Activated CD4-positive, alpha-beta T cell treated with anti-CD3 and anti-CD28 coated beads, Interleukin-2, Interleukin-4, amounts not matched to agents 100 ng/mL and 50 ng/mL, durations not matched to agents 16 hours and 8 hours (primary cell): ENCODE results near the gene PIH1D1.

Source experiments
- DNase-seq: peaks from one replicate; pipeline ENCODE4 v3.0.0-alpha.2; 2020; ENCODE audit warnings: low spot score

Gene PIH1D1

DNA sequence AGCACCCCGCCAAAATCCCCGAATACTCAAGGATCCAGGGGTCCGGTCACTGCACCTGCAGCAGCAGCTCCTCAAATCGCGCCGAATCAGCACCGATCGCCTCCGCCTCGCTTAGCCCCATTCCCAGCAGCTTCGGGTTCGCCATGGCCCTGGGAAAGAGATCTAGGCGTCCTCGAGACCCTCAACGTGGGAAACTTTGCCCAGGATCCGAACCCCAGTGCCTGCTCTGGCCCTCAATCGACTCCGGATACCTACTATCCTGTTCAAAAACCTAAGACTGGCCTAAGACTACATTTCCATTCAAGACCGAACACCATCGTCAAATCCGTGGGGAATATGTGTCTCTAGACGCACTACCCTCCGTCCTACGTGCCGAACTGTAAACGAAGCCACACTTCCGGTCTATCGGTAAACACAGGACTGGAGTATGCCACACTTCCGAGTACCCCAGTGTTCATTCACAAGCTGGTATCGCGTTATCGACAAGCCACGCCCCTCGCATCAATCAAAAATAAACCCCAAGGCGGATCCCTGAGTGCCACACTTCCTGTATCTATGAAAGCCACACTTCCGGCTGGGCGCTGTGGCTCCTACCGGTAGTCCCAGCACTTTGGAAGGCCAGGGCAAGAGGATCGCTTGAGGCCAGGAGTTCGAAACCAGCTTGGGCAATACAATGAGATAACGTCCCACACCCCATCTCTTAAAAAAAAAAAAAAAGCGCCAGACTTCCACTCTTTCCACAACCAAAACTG, at the start of gene PIH1D1:
Gene PIH1D1, minus strand, starts transcription at position 385 of the 752 bp plus-strand sequence. Its CDS starts 240 bp downstream, at position 145.
- DNase-seq: peak; percentile 99

DNA sequence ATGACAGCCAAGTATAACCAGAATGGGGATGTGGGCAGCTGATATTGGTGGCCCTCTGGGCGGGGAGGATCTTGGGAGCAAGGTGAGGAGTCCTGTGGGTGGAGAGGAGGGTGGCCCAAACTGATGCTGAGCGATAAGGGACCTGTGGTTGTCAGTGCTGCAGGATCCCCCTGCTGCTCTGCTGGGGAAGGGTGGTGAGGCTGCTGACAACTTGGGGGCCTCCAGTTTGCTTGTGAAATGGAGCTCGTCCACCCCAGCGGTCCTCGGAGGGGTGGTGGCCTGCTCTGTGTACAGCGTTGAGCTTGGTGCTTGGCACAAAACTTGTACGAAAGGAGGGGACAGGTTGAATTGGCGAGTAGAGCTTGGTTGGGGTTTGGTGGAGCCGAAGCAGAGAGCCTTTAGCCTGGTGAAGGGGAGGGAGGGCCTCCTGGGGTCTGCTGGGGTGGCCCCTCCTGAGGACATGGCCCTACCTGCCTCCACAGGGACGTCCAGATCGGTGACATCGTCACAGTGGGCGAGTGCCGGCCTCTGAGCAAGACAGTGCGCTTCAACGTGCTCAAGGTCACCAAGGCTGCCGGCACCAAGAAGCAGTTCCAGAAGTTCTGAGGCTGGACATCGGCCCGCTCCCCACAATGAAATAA, 47.5 kb upstream of the PIH1D1 start:
- DNase-seq: no peak

DNA sequence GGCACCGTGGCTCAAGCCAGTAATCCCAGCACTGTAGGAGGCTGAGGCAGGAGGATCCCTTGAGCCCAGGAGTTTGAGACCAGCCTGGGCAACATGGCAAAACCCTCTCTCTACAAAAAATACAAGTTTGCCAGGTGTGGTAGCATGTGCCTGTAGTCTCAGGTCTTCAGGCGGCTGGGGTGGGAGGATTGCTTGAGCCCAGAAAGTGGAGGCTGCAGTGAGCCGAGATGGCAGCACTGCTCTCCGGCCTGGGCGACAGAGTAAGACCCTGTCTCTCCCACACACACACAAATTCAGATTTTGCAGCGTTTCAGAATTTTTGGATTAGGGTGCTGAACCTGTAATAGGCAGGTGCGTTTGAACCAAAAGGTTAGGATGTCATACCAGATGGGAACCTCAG, 46.9 kb upstream of the PIH1D1 start:
- no peak for DNase-seq

DNA sequence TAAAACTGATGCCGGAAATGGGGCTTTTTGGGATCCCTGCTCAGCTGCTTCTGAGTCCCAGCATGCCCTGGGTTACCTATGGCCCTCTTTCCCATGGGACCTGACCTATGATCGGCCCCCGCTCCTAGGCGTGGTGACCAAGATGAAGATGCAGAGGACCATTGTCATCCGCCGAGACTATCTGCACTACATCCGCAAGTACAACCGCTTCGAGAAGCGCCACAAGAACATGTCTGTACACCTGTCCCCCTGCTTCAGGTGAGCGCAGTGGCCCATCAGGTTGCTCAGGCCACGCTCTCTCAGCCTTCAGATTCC, 46.1 kb upstream of the PIH1D1 start:
- no peak for DNase-seq

DNA sequence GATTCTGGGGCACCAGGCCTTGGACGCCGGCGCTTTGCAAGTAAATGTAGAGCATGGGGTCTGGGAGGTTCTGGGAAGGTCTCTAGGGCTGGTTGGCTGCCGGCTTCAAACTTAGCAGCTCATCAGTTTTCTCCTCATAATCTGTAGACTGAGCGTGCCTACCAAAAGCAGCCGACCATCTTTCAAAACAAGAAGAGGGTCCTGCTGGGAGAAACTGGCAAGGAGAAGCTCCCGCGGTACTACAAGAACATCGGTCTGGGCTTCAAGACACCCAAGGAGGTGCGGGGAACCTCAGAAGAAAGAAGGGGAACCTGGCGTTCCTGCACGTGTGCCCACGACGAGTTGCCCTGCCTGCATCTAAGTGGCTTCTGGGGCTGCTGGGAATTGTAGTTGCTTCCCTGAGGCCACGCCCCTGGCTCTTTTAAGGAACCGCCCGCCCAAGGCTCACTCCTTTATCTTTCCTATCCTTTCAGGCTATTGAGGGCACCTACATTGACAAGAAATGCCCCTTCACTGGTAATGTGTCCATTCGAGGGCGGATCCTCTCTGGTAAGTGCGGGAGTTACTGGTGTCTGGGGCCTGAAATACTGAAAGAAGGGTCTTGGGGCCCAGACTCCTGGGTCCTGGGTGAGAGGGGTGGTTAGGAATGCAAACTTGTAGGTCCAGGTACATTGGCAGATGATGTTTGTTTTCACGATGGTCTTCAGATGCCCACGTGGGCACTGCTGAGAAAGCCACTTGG, 45.6 kb upstream of the PIH1D1 start:
- peak; percentile 77 for DNase-seq

DNA sequence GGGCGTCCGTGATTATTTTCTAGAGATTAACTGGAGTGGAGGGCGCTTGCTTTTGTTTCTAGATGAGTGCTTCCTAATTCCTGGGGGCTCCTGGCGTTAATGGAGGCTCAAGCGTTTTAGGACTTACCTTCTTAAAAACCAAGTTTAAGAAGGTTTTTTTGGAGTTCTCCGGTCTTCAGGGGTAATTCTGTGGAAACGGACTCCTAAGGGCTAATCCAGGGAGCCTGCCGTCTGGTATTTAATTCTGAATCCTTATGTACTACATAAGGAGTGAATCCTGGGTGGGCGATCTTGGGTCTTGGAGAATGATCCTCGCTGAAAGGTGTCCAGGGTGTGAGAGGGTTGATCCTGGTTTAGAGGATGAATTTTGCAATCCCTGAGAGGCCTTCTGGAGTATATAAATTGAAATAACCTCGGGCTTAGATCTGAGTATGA, 45.0 kb upstream of the PIH1D1 start:
- DNase-seq: no peak

DNA sequence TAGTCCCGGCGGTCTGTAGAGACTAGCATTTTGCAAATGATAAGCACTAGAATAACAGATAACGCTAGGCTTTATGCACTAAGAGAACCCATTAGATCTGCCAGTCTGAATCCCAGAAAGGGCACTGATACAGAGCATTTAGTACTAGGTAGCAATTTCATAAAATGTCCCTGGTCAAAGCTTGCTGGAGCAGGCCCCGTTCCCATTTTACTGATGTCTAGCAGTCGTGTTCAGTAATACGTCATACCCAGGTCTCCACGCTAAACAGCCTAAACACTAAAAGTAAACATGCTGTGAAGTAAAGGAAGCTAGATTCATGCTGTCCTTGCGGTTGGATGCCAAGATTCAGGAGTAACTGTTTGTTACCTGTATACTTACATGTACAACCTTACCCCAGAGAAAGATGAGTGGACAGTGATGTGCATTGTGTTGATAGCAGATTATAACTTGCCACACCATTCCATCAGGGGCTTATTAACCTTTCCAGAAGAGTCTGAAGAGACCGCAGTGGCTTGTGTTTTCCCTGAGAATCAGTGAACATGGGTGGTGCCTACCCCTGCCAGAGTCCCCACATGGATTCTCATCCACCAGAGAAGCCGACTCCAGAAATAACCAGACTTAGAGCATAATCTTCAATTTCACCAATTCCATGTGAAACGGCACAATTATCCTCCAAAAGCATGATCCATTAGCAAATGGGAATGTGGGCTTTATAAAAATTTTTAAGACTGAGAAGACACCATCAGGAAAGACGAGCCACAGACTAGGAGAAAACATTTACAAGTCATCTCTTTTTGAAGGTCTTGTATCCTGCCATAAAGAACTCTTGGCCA, 41.2 kb upstream of the PIH1D1 start:
- DNase-seq: no peak

DNA sequence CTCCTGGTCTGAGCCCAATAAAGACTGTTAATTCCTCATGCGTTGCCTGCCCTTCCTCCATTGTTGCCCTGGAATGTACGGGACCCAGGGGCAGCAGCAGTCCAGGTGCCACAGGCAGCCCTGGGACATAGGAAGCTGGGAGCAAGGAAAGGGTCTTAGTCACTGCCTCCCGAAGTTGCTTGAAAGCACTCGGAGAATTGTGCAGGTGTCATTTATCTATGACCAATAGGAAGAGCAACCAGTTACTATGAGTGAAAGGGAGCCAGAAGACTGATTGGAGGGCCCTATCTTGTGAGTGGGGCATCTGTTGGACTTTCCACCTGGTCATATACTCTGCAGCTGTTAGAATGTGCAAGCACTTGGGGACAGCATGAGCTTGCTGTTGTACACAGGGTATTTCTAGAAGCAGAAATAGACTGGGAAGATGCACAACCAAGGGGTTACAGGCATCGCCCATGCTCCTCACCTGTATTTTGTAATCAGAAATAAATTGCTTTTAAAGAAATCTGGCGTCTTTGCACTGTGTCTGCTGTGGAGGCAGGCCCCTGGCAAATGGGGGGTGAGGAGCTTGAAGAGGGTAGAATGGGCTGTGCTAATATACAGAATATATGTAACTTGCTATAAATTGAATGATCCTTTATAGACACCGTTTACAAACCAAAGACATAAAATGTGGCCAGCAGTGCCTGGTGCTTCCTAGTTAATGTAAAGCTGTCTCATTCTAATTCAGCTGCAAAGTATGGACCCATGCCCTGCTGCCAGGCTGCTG, 40.4 kb upstream of the PIH1D1 start:
- no peak for DNase-seq

DNA sequence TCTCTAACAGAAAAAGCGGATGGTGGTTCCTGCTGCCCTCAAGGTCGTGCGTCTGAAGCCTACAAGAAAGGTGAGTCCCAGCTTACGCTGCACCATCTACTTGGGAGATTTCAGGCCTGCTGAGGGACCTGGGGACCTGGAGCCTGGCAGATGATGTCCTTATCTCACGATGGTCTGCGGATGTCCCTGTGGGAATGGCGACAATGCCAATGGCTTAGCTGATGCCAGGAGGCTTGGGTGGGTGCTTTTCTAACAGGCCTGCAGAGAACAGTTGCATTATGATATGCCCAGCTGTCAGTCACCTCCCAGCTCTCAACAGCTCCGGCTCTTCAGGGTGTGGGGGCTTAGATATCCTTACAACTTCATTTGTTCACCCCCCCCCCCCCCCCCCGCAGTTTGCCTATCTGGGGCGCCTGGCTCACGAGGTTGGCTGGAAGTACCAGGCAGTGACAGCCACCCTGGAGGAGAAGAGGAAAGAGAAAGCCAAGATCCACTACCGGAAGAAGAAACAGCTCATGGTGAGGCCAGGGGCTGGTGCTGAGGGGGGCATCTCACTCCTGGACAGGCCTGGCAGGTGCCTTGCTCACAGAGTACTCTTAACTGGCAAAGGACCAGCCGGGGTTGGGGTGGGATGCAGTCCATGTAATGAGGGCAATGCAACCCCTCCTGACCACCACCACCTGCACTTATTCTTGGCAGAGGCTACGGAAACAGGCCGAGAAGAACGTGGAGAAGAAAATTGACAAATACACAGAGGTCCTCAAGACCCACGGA, 39.6 kb upstream of the PIH1D1 start:
- no peak for DNase-seq

DNA sequence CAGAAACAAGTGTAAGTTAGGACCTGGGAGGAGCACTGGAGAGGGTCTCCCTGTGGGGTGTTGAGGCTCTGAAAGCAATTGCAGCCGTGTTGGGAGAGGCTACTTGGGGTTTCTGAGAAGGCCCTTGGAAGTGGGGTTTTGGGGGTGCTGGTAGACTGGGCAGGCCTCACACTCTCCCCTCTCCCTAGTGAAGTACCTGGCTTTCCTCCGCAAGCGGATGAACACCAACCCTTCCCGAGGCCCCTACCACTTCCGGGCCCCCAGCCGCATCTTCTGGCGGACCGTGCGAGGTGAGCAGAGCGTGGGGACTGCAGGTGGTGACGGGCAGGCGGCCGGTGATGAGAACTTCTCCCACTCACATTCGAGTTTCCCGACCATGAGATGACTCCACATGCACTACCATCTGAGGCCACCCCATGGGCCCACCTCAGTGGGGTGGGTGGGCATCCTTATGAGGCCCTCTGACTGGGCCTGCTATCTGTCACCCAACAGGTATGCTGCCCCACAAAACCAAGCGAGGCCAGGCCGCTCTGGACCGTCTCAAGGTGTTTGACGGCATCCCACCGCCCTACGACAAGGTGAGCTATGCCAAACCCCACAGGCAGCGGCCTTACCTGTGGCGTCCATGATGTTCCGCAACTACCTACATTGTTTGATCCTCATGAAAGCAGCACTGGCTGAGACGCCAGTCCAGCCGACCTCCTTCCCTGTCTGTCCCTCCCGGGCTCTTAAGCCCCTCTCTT, 38.8 kb upstream of the PIH1D1 start:
- no peak for DNase-seq

DNA sequence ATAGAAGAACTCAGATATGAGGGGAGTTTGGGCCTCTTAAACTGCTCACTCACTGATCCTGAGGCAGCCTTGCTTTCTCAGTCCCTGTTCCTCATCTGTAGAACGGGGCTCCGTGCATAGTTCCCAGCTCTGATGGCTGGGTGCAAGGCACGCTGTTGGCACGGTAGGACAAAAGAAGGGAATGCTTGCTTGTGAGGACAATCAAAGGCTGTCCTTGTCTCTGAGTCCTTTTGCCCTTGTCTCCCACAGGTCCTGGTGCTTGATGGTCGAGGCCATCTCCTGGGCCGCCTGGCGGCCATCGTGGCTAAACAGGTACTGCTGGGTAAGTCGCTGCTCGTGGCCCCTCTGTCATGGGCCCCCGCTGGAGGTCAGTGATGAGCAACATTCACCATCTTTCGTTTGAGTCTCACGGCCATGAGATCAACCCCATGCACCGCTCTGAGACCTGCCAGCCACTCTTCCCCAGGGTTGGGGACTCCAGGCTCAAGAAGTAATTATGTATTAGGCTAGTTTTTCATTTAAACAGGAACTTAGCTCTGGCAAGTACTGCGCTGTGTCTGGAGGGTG, 38.1 kb upstream of the PIH1D1 start:
- no peak for DNase-seq

DNA sequence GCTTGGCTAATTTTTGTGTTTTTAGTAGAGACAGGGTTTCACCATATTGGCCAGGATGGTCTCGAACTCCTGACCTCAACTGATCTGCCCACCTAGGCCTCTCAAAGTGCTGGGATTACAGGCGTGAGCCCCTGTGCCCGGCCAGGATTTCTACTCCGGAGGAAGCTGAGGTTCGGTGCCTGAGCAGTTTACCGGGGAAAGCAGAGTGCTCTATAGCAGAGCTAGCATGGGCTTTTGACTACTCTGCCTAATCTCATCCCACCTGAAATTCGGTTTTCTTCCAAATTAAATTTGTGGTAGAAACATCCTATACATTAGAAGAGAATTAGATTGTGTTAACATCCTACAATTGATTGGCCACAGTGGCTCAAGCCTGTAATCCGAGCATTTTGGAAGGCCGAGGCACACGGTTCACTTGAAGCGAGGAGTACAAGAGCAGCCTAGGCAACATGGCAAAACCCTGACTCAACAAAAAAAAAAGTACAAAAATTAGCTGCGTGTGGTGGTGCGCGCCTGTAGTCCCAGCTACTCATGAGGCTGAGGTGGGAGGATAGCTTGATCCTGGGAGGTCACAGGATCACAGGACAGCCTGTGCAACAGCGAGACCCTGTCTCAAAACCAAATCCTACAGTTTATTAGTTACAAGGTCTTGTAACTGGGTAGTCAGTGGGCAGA, 37.4 kb upstream of the PIH1D1 start:
- no peak for DNase-seq

DNA sequence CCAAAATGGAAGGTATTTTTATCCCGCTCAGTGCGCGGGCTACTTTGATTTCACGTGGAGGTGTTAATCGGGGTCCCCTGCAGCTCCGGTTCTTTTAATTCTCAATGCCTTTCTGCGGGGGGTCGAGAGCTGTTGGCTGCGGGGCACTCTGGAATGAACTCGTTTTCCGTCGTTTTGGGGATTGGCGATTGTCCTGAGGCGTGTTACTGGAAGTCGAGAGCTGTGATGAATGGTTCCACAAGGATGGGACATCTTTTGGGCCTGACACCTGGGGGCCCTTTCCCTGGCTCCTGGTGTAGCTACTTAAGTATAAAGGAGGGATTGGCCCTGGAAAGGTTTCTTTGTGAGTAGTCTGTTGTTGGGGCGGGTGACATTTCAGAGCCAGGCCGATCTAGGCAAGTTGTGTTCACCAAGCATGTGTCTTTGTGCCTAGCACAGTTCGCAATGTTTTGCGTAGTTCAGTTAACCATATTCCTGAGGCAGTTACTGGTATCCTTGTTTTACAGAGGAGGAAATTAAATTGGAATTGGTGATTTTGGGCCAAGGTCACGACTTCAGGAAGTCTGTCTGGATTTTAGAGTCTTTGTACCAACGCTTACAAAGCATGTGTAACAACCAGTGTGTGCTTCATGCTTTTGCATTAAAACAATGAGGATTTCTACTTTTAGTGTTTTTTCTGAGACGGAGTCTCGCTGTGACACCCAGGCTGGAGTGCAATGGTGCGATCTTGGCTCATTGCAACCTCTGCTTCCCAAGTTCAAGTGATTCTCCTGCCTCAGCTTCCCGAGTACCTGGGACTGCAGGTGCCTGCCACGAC, 36.6 kb upstream of the PIH1D1 start:
- no peak for DNase-seq

DNA sequence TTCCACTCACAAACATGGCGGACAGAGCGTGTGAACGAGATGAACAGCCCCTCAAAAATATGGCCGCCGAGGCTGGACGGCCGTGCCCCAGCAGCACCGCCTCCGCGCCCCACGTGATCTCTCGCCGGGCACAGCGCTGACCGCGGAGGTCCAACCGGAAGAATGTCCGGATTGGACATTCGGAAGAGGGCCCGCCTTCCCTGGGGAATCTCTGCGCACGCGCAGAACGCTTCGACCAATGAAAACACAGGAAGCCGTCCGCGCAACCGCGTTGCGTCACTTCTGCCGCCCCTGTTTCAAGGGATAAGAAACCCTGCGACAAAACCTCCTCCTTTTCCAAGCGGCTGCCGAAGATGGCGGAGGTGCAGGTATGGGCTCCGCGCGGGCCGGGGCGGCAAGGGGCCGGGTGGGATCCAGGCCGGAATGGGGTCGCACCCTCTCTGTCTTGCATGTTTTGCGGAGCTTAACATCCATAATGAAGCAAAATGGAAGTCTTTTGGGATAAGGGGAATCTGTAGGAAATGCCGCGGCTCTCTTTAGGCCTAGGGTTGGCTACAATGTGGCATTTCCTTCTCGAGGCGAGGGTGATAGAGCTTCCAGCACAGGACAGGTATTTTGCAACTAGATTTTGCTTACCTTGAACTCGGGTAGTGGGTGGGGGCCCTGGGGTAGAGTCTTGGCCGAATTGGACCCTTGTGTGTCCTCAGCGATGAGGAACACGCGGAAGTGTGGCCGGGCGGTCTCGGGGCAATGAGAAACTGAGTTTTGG, 35.8 kb upstream of the PIH1D1 start, which contains the start of gene RPL13A:
Gene RPL13A, plus strand, starts transcription at position 332 of the 769 bp plus-strand sequence. Its CDS starts 22 bp downstream, at position 354.
- peak; percentile 100 for DNase-seq

DNA sequence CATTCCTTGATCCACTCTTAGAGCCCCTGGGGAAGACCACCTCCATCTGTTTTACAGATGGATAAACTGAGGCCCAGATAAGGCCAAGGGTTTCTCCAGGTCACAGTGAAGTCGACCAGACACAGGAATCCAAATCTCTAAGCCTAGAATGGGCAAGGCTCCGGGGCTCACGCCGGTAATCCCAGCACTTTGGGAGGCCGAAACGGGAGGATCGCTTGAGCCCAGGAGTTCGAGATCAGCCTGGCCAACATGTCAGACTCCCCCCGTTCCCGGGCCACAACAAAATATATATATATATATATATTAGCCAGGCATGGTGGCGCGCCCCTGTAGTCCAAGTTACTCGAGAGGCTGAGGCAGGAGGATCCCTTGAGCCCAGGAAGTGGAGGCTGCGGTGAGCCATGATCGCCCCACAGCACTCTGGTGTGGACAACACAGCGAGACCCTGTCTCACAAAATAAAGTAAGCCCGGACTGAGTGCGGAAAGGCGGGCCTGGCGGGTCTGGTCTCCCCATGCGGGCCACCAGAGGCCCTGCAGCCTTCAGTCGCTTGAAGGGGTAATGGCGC, 35.2 kb upstream of the PIH1D1 start:
- DNase-seq: no peak

DNA sequence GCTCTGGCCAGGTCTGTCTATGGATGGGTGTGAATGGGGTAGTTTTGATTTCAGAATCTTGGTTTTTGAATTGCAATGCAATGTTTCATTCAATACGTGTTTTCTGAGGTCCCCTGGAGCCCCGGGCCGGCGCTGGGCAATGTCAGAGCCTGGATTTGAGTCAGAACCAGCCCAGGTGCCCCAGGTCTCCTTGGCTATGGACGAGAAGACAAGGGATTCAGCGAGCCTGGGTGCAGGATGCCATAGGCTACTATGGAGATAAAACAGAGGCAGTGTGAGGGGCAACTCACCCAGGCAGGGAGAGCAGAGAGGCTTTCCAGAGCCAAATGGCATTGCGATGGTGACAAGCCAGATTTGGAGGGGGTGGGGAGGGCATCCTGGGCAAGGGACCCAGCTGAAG, 34.6 kb upstream of the PIH1D1 start:
- DNase-seq: no peak
